HG03521 (cell line): Measurements from ENCODE around the gene LDB2.

Experiments used
- ATAC-seq: cut with Tn5 transposase; IDR thresholded peaks from one replicate; pipeline ENCODE4 v1.9.1; 2021; ENCODE audit warnings: mild to moderate bottlenecking, moderate library complexity; ENCODE audit not compliant: unreplicated experiment

Gene LDB2

DNA sequence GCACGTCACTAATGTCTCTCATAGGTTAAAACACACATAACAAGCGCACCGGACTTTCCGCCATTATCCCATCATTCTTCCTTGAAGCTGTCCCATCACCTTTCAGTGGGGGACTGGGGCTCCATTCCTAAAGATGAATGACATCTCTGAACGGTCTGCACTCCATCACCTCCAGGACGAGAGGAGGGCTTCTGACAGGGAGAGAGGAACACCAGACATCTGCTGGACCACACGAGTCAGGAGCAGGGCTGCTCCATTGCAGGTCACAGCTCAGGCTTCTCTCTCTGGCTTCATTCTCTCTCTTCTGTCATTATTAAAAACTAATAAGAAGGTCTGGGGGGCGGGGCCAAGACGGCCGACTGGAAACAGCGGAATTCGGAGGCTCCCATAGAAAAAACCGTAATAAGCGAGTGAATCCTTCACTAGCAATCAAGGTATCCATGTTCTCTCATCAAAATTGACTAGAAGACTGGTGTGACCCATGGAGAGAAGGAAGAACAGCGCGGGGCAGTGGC, 289.8 kb downstream of the LDB2 start:
- ATAC-seq, result no peak

DNA sequence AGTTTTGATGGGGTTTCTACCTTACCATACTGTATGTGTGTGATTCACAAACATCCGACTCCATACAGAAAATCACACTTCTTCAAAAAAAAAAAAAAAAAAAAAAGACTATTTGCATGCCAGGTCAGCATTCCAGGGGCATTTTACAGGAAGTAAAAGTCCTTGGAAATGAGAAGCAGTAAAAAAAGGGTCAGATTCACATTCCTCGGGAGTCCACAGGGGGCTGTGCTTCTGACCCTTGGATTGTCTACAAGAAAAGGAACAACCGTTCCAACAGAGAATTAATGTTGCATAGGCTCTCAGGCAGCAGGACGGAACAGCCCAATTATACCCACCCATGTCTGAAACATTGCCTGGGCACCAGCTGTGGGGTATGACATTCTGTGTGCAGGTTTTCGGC, 290.3 kb downstream of the LDB2 start:
- no peak for ATAC-seq

DNA sequence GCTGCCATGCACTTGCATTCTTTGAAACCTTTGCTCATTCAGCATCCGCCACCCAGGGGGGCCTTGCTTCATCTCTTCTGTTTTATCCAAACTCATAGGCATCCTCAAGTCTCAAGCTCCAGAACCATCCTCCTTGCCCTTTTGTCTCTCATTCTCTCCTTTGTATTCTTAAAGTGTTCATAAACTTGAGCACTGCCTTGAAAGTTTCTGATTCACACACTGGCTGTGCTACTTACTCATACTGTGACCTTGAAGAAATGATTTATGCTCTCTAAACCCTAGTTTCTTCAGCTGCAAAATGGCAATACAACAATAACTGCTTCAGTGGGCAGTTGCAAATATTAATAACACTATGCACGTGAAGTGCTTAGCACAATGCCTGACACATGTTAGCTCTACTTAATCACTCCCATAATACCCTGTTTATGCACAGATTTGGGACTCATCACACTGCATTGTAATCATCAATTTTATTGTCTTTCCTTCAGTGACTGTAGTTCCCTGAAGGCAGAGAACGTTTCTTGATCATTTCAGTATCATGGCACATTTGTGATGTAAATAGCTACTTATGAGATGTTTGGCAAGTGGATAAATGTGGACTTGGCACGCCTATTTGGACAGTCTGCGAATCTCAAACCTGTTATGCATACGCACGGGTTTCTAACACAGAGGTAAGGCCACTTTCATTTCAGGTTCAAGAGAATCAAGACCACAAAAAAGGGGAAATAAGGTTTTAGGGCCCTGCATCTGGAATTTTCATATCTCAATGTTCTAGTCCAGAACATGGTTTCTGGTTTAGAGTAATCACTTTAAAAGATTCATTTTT, 291.0 kb downstream of the LDB2 start:
- ATAC-seq, result no peak

DNA sequence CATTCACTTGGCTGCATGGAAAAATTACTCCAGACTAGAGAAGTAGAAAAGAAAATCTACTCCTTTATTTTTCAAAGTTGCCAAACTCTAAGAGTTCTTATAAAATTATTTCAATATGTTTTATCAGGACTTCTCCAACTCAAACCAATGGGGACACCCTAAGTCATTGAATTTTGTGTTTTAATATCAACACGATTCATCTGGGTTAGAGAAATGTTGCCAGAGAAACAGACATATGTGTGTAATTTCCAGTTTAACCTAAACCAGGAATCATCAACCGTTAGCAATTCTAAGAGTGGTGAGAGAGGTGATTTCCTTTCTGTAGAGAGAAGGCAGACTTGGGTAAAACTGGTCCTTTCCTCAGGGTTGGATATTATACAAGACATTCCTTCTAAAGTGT, 291.8 kb downstream of the LDB2 start:
- no peak for ATAC-seq

DNA sequence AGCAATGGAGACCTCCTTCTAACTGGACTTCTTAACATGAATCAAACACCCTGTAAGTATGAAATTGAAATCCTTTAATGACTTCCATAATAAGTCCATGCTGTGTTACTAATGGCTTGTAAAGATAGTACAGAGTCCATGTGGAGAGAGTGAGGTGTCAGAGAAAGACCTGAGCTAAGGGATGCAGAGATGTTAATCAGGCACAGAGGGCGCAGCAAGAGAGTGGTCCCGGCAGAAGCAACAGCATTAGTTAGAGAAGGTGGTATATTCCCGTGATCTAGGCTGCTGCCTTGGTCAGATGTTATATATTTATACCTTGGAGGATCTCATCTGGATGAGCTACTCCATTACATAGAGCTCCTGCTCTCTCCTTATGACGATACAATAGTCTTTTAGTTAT, 295.3 kb downstream of the LDB2 start:
- ATAC-seq, result no peak

DNA sequence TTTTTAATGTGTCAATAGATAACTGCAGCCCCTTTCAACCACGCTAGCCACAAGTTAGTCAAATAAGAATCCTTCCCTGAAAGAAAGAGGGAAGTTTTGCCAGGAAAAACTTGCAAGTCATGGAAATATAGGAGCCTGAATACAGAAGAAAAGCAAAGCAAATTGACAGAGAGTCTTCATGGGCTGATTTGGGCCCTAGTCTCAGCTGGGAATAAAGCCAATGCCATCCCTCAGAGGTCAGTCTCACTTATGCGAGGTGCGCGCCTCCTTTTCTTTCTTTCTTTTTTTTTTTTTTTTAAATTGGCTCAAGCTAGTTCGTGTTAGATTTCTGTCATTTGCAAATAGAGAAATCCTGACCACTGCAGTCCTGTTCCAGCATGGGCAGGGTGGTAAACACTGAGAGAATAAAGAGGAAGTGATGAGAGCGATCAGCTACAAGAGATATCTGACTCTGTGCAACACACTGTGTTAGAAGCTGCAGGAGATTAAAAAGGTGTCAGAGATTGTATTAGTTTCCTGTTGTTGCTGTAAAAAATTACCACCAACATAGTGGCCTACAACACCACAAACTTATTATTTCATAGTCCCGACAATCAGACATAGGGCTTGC, 299.7 kb downstream of the LDB2 start:
- ATAC-seq, result no peak

DNA sequence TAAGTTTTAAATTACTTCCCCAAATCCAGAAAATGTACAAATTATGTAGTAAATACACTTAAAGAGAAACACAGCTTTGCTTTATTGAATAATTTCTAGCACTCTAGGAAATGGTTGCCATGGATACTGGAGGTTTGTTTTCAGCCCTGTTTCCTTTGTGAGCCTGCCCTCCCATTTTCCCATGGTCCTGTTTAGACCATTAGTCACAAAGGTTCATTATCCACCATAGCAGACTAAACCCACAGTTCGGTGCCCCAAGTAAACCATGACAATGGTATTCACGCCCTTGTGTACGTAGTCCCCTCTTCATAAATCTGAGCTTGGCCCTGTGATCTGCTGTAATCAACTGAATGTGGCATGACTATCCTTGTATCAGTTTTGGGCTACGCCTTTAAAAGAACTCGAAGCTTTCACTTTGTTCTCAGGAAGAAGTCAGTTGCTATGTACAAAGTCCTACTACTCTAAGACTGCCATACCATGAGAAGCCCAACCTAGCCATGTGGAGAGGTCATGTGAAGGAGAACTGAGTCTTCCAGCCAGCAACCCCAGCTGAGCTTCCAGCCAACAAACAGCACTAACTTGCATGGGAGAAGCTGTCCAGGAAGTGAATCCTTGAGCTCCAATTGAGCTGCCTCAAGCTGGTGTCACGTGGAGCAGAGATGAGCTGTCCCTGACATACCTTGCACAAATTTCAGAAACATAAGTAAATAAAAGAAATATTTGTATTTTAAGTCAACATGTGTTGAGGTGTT, 300.4 kb downstream of the LDB2 start:
- ATAC-seq, result no peak

DNA sequence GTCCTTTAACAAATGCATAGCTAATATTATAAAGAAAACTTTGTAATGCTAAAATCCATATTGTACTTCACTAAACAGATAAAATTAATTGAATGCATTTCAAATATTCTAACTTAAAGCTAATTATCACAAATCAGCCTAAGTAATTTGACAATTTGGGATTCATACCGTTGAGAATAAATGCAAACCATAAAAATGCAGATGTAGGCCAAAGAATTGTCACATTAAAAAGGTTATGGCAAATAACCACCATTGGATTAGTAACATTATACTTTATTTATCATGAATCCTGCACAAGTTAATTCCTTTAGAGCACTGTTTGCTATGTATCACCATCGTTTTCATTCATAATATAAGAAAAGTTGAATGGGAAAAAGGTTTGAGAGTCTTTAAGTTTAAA, 301.0 kb downstream of the LDB2 start:
- ATAC-seq, result no peak

DNA sequence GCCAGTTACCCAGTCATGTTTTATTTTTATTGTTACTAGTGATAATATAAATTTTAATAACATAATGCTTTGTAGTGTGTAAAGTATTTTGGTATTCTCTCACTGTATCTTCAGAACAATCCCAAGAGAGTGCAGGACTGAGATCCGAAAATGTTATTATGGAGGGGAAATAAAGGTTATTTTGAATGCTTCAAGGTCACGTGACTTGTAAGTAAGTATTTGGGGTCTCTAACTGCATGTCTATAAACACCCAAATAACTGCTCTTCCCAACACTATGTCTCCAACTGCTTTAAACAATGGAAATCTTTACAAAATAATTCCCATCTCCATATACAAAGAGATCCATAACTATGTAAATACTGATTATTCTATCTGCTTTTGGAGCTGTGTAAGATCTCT, 302.2 kb downstream of the LDB2 start:
- ATAC-seq, result no peak

DNA sequence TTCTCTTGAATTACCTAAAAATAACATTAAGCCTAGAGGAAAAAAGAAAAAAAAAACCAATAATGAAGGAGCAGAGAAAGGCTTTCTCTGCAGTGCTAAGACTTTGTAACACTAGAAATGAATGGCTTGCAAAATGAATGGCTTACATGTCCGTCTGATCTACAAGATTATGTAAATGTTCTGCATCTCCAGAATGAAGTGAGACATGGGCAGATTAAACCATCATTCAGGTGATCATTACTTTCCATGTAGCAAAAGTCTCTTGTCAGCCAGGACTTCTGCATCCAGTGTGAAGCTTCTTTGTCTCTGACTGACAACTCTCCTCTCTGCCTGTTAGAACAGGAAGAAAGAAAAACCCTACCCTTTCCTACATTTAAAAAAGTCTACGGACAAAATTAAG, 304.3 kb downstream of the LDB2 start:
- no peak for ATAC-seq

DNA sequence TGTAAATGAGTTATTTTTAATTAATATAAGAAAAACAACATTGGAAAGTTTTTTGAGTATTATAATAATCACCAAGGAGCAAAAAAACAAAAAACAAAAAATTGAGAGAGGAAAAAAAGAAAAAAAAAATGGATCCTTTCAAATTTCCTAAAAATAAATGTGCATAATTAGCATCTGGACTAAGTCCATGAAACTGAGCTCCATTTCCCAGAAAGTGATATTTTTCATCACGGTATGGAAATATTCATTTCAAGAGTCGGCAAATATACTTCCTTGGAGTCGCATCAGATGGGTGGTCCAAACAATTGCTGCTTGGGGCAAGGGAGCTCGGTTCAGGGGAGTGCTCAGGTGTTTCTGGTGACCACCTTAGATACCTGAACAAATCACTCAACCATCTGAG, 305.1 kb downstream of the LDB2 start:
- no peak for ATAC-seq

DNA sequence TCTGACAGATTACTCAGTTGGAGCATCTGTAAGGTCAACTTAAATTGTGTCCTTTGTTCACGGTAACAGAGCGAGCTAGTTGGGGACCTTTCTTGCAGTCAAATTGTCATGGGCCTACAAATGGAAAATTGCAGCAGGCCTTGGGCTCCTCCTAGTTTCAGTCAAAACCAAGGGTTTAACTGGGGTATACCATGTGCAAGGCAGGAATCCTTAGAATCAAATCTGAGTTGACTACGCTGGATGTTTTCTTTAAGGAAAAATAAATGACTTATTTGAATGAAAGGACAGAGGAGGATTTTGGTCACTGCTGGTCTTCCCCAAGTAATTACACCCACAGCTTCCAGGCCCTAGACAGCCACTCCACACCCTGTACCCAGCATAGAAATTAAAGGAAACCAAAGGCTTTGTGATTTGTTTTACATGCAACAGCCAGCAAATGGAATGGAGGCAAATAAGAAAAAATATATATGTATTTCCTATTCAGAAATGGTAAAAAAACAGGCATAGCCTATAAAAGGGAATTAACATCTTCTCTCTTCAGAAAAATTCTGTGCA, 307.1 kb downstream of the LDB2 start:
- ATAC-seq, result no peak

DNA sequence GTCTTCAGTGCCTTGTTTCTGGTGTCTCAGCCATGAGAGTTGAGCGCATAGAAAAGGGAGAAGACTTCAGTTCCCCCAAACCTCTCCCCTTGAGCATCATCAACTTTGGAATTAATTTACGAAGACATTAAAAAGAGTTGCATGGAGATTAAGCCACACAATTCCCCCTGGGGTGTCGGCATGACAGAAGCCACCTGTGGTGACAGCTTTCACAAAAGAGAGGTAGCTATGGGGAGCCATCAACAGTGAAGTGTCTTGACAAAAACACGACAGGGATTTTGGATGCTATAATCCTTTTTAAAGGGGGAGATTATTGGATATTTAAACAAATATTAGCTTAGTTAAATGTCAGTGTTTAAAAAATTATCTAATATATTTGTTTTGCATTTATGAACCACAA, 307.6 kb downstream of the LDB2 start:
- ATAC-seq, result no peak

DNA sequence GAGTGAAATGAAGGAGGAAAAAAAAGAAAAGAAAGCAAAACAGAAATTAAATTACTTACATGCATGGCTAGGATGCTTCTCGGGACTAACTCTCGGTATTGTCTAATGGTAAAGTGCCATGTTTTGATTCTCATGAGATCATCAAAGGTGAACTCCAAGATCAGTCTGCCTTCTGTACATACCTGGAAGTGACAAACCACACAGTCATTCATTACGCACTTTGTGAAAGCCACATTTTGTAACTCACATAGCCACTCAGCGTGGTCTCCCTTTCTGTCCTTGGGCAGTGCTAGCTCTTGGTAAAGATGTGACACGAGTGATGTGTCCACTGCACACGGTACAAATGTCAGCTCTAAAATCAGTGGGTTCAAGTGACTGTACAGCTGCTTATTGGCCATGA, 309.8 kb downstream of the LDB2 start:
- no peak for ATAC-seq

DNA sequence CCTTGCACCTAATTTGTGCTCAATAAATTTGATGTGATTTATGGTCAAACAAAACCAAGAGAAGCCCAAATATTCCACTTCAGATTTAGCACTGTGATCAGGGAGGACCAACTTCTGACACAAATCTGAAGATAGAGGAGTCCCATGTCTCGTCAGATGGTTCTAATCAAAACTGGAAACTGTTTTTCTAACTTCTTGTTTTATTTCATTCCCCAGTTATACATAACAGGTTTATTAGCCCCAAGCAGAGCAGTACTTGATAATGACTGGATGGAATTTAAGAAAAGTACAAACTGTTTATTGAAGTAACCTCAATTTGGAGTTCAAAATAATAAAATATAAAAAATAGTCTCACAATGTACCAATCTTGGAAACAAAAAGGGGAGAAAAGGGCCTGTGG, 310.3 kb downstream of the LDB2 start:
- ATAC-seq, result no peak

DNA sequence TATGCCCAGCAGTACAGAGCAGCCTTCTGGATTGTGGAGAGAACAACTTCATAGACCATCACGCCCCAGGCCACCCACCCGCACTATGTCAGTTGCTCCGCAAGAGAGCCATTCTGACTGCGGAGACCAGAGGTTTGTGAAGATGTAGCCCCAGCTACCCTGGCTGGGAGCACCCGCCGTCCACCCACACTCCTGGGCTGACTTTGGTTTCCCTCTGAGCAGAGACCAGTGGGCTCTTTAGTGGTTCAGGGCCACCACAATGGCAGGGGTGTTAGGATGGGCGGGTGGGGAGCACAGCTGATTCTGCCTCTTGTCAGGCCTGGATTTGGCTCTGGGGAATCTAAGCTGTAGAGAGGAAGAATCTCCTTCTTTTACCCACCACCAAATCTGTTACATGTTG, 313.4 kb downstream of the LDB2 start:
- no peak for ATAC-seq

DNA sequence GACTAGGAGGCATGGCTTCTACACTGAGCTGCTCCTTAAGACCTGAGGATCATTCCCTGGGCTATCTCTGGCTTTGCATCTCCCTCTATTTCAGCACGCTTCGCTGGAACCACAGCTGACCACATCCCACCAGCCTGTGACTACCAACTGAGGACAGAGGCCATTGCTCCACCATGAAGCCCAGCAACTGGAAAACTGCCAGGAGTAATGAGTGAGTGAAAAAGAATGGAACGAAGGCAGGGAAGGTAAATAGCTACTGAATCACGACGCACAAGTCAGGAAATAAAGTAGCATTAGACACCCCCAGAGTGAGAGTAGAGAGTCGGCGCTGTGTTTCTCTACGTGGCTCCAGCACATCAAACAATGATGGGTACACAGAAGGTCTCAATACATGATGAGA, 314.7 kb downstream of the LDB2 start:
- ATAC-seq, result no peak

DNA sequence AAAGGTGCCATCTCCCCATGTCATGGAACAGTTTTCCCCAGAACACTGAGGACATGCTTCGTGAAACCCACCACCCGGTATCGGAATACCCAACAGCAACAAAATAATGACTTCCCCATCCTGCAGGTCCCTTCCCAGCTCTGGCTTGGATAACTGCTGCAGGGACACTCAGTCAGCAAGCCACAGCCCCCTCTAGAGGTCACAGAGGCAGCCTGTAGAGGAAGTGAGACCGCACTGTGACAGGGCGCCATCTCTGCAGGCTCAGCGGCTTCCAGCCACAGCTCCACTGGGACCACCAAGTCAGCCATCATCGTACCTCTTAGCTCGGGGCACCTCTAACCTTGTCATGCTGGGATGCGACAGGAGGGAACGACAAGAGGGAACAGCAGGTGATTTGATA, 315.9 kb downstream of the LDB2 start:
- ATAC-seq, result no peak

DNA sequence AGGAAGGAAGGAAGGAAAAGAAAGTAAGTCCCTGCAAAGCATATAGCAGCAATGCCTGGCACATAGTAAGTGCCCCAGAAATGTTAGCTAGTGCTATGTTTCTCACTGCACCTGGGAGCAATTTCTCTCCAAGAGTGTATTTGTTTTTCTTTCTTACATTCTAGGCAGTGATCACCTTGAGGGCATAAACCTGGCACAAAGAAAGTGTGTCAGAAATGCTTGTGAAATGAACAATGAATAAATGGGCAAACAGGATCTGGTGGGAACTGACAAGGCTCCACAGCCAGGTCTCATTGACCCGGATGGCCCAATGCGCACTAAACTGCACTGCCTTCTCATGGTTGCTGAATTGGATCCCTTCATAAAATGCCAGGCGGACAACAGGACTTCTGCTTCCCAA, 316.4 kb downstream of the LDB2 start:
- no peak for ATAC-seq

DNA sequence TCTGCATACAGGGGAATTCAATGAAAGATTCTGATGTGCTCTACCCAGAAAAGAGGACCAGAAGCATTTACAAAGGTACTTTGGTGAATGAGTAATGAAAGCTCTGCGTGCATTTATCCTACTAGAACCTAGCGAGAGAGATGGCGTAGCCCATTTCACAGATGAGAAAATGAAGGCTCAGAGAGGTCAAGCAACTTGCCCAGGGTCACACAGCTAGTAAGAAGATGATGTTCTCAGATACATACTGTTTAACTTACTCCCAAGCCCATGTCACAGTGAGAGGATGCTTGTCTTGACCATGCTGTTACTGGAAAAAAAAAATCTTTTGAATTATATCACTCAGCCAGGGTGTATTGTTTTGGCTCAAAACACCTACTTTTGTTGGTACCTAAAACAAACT, 317.3 kb downstream of the LDB2 start:
- no peak for ATAC-seq

DNA sequence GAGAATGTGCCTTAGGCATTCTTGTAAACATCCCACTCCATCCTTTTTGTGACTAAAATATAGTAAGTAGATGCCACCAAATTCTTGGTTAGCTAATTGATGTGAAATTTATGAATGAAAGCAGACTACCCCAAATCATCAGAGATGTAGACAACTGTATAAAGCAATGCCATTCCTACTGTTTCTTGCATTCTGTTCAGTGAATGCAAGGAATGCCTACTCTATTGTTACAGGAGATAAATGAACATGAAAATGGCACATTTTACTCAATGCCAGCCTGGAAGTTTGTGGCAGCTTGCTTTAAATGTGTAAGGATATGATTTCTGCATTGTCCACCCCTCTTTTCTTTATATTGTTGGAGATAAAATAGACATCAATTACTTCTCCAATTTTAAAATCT, 317.9 kb downstream of the LDB2 start:
- no peak for ATAC-seq

DNA sequence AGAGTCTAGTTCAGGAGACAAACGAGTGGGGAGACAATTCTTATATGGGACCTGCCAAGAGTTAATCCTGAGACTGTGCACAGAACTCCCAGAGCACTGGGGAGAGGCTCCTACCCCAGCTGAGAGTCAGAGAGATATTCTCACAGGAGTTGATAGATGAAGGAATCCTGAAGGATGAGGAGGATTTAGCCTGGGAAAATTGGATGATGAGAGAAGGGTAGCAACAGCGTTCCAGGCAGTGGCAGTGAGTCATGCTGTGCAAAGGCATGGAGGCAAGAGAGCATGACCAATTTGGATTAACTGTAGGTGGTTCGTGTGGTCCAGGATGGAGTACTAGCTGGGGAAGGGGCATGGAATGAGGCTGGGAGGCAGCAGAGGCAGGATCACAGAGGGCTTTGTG, 318.6 kb downstream of the LDB2 start:
- no peak for ATAC-seq
